Glutamatergic neuron (in vitro differentiated cells): Measurements from ENCODE around the gene BLVRB. TPM values are rescaled to one million over a fixed set of nuclear protein-coding genes. Genes with fewer than 3 reads are reported as not detected.
"Not testable (repeated sequence)": the region's sequence is repeated elsewhere in the genome, so short reads cannot be mapped to it uniquely, and the experiment has no call there.

ENCODE experiments used
- DNase-seq: peaks from one replicate; pipeline ENCODE4 v3.0.0; 2022
- H3K27ac Mint-ChIP-seq: one replicate; pipeline ENCODE4 v1.8.0; 2020; ENCODE audit warnings: mild to moderate bottlenecking, mixed read lengths, inconsistent platforms; ENCODE audit not compliant: unreplicated experiment
- H3K27me3 Mint-ChIP-seq: one replicate; pipeline ENCODE4 v1.8.0; 2020; ENCODE audit warnings: mild to moderate bottlenecking, moderate library complexity, mixed read lengths, inconsistent platforms; ENCODE audit not compliant: unreplicated experiment
- H3K36me3 Mint-ChIP-seq: one replicate; pipeline ENCODE4 v1.8.0; 2020; ENCODE audit warnings: mild to moderate bottlenecking, mixed read lengths, inconsistent platforms; ENCODE audit not compliant: unreplicated experiment
- H3K4me1 Mint-ChIP-seq: one replicate; pipeline ENCODE4 v1.8.0; 2020; ENCODE audit warnings: mild to moderate bottlenecking, low read depth, mixed read lengths, inconsistent platforms; ENCODE audit not compliant: unreplicated experiment
- H3K4me3 Mint-ChIP-seq: one replicate; pipeline ENCODE4 v1.8.0; 2020; ENCODE audit warnings: mild to moderate bottlenecking, mixed read lengths, inconsistent platforms; ENCODE audit not compliant: unreplicated experiment
- H3K9me3 Mint-ChIP-seq: one replicate; pipeline ENCODE4 v1.8.0; 2020; ENCODE audit warnings: mild to moderate bottlenecking, moderate library complexity, mixed read lengths, inconsistent platforms; ENCODE audit not compliant: unreplicated experiment
- CTCF ChIP-seq: fragments of 200-600 bp; sonication (generic); IDR thresholded peaks from one replicate; pipeline ENCODE4 v1.5.0; 2021; ENCODE audit not compliant: partially characterized antibody, unreplicated experiment
- total RNA-seq: library from RNA; stranded (reverse); fragmentation: NEBNext Ultra II Directional; extraction: Animal tissue kit (Norgen Biotek cat#: 25700); gene quantifications from one replicate; pipeline ENCODE4 v1.2.1, GENCODE V29; 2021; ENCODE audit not compliant: unreplicated experiment

Gene BLVRB
- total RNA-seq, 1 donor from 2014 or later = 7.2 TPM

- Mint-ChIP-seq H3K27me3 (peaks cover 12% of the 10 kb centered on the region), H3K9me3 (peaks cover 8% of the 10 kb centered on the region), H3K4me1 (no peaks in the 10 kb centered on the region), H3K4me3 (no peak overlapping the region), H3K27ac (no peak overlapping the region), H3K36me3 (peaks cover 20% of the 10 kb centered on the region)
- no peak for TF ChIP-seq CTCF
- no peak for DNase-seq
Measured at GRCh38 chr19:40489882-40490230, 24.3 kb upstream of the BLVRB start.

- Mint-ChIP-seq H3K4me1 (no peaks in the 10 kb centered on the region), H3K4me3 (no peak overlapping the region), H3K36me3 (peaks cover 2% of the 10 kb centered on the region), H3K27ac (no peak overlapping the region), H3K27me3 (peaks cover 4% of the 10 kb centered on the region), H3K9me3 (peaks cover 1% of the 10 kb centered on the region)
- DNase-seq = no peak
- TF ChIP-seq CTCF = no peak
Measured at GRCh38 chr19:40486017-40486416, 20.5 kb upstream of the BLVRB start.

GRCh38 chr19:40475878-40476644, 10.5 kb upstream of the BLVRB start:
- H3K27ac Mint-ChIP-seq, H3K4me3 Mint-ChIP-seq, DNase-seq, H3K36me3 Mint-ChIP-seq, H3K27me3 Mint-ChIP-seq, H3K4me1 Mint-ChIP-seq, H3K9me3 Mint-ChIP-seq: not testable (repeated sequence)

- Mint-ChIP-seq H3K36me3 (no peaks in the 10 kb centered on the region), H3K4me3 (no peak overlapping the region), H3K27ac (no peak overlapping the region), H3K27me3 (peaks cover 2% of the 10 kb centered on the region), H3K4me1 (no peaks in the 10 kb centered on the region), H3K9me3 (no peaks in the 10 kb centered on the region)
- TF ChIP-seq CTCF = no peak
- no peak for DNase-seq
Measured at GRCh38 chr19:40474737-40475136, 9.2 kb upstream of the BLVRB start.

- DNase-seq = no peak
- H3K36me3 Mint-ChIP-seq = no peaks in the 10 kb centered on the region
- TF ChIP-seq CTCF = no peak
- H3K27me3 Mint-ChIP-seq = peaks cover 11% of the 10 kb centered on the region
- no peak overlapping the region for H3K27ac Mint-ChIP-seq
- H3K4me3 Mint-ChIP-seq = no peak overlapping the region
- H3K9me3 Mint-ChIP-seq = no peaks in the 10 kb centered on the region
- no peaks in the 10 kb centered on the region for H3K4me1 Mint-ChIP-seq
Measured at GRCh38 chr19:40472516-40472915, 7.0 kb upstream of the BLVRB start.
